Calu3 (cell line): ENCODE results near the gene IL19. TPM values are rescaled to one million over a fixed set of nuclear protein-coding genes. Genes with fewer than 3 reads are reported as not detected.
A peak's percentile ranks its signal among the peaks of the same experiment; 100 is the strongest.

Source experiments
- Bru-seq: library from RNA; stranded (reverse); fragments of 400-500 nt; gene quantifications from one replicate; lab custom pipeline; 2021; lab: Mats Ljungman, UMichigan
- BruChase-seq, 2 experiments: library from RNA; stranded (reverse); fragments of 400-500 nt; gene quantifications; one replicate each; lab custom pipeline; 2021; lab: Mats Ljungman, UMichigan
- BruUV-seq: library from RNA; stranded (reverse); fragments of 400-500 nt; replicated peaks from 2 replicates; lab custom pipeline; 2021; lab: Mats Ljungman, UMichigan
- CTCF ChIA-PET: fragments of 300-600 bp; sonication (Branson Sonifier 250); formaldehyde crosslinking; loops from one replicate; lab custom pipeline; 2022; ENCODE audit warnings: antibody characterized with exemption; lab: Charles Lee
- DNase-seq: peaks from one replicate; pipeline ENCODE4 v3.0.0; 2022
- H3K27ac Mint-ChIP-seq: one replicate; pipeline ENCODE4 v1.8.0; 2022; ENCODE audit warnings: mixed read lengths; ENCODE audit not compliant: unreplicated experiment
- H3K27me3 Mint-ChIP-seq: one replicate; pipeline ENCODE4 v1.8.0; 2022; ENCODE audit warnings: mixed read lengths; ENCODE audit not compliant: unreplicated experiment
- H3K36me3 Mint-ChIP-seq: one replicate; pipeline ENCODE4 v1.8.0; 2022; ENCODE audit warnings: mild to moderate bottlenecking, moderate library complexity, mixed read lengths; ENCODE audit not compliant: insufficient read depth, unreplicated experiment
- H3K4me1 Mint-ChIP-seq: one replicate; pipeline ENCODE4 v1.8.0; 2022; ENCODE audit warnings: mild to moderate bottlenecking, low read depth, mixed read lengths; ENCODE audit not compliant: unreplicated experiment
- H3K4me3 Mint-ChIP-seq: one replicate; pipeline ENCODE4 v1.8.0; 2022; ENCODE audit warnings: mild to moderate bottlenecking, low read depth, moderate library complexity, mixed read lengths; ENCODE audit not compliant: unreplicated experiment
- H3K9me3 Mint-ChIP-seq: one replicate; pipeline ENCODE4 v1.8.0; 2022; ENCODE audit warnings: low read depth, mixed read lengths; ENCODE audit not compliant: unreplicated experiment
- intact Hi-C: fragments of 100-400 bp; cut with micrococcal nuclease; formaldehyde crosslinking; loops from one replicate; pipeline ENCODE4 v1.10.0; 2022; ENCODE audit not compliant: unreplicated experiment
- long read RNA-seq: library from polyadenylated mRNA; stranded (forward); transcript quantifications from one replicate; pipeline ENCODE4 v2.0.0, GENCODE V29; 2022
- total RNA-seq: library from RNA; stranded (reverse); gene quantifications from 2 replicates; pipeline ENCODE4 v1.2.3, GENCODE V29; 2022
- TF ChIP-seq, protein P1 (sequence below): fragments of 200-600 bp; IDR thresholded peaks from one replicate; pipeline ENCODE4 v1.8.0; 2022; ENCODE audit warnings: antibody characterized with exemption; ENCODE audit not compliant: unreplicated experiment

IL19 gene, protein sequence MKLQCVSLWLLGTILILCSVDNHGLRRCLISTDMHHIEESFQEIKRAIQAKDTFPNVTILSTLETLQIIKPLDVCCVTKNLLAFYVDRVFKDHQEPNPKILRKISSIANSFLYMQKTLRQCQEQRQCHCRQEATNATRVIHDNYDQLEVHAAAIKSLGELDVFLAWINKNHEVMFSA
- total RNA-seq (not detected in 2 replicates), Bru-seq, nascent RNA (percentile 6 among the genes with signal in this experiment), BruChase-seq, experiment 1, labeled RNA remaining after a 6-hour chase (percentile 11 among the genes with signal in this experiment), BruChase-seq, experiment 2, labeled RNA remaining after a 2-hour chase (percentile 6 among the genes with signal in this experiment)
- long read RNA-seq, result 0 reads

DNA sequence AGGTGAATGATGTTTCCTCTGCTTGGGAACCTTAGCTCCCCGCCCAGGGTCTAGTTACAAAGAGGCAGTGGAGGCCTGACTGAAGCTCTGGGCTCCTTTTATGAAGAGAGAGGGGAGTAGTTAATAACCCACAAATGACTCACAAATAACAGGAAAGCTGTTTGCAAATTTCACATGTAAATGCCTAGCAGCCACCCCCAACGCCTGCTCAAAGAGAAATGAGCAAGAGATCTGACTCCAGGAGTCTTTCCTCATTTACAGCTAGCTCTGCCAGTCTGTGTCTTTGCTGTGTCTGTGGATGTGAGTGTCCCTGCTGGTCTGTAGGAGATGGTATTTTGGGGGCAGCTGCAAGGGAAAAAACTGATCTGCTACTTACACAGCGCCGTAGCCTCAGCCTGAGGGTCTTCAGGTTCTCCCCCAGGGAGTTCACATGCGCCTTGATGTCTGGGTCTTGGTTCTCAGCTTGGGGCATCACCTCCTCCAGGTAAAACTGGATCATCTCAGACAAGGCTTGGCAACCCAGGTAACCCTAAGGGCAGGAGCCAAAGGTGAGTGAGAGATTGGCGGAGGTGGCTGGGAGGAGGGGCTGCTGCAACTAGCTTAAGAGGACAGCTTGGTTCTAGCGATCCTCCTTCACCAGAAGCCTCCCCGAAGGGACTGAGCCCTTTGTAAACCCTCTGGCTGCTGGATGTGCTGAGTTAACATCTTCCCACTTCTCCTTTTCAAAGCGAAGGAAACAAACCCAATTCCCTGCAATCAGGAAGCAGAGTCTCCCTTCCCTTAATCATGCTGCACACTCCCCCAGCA, at the start of gene IL19:
IL19 (plus strand) TSS at position 243 of the 807 bp plus-strand sequence. CDS start 65,890 bp downstream, outside the sequence.
- intact Hi-C loops, result no loop called here
- Mint-ChIP-seq H3K27ac (no peak within 1 kb of the TSS), H3K9me3 (no peaks in the 10 kb centered on the region), H3K36me3 (no peaks in the 10 kb centered on the region), H3K27me3 (peaks cover 69% of the 10 kb centered on the region), H3K4me1 (peaks cover 9% of the 10 kb centered on the region), H3K4me3 (no peak within 1 kb of the TSS)
- CTCF ChIA-PET, result interaction anchor here (0.8 to 1.2 kb wide), 2 partner anchors 142 kb away, joined by 3 read pairs; no protein-coding TSS in a partner anchor
- TF ChIP-seq, protein P1, sequence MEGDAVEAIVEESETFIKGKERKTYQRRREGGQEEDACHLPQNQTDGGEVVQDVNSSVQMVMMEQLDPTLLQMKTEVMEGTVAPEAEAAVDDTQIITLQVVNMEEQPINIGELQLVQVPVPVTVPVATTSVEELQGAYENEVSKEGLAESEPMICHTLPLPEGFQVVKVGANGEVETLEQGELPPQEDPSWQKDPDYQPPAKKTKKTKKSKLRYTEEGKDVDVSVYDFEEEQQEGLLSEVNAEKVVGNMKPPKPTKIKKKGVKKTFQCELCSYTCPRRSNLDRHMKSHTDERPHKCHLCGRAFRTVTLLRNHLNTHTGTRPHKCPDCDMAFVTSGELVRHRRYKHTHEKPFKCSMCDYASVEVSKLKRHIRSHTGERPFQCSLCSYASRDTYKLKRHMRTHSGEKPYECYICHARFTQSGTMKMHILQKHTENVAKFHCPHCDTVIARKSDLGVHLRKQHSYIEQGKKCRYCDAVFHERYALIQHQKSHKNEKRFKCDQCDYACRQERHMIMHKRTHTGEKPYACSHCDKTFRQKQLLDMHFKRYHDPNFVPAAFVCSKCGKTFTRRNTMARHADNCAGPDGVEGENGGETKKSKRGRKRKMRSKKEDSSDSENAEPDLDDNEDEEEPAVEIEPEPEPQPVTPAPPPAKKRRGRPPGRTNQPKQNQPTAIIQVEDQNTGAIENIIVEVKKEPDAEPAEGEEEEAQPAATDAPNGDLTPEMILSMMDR, result no peak
- DNase-seq, result peak; percentile 10
- BruUV-seq, result no TSS peak

DNA sequence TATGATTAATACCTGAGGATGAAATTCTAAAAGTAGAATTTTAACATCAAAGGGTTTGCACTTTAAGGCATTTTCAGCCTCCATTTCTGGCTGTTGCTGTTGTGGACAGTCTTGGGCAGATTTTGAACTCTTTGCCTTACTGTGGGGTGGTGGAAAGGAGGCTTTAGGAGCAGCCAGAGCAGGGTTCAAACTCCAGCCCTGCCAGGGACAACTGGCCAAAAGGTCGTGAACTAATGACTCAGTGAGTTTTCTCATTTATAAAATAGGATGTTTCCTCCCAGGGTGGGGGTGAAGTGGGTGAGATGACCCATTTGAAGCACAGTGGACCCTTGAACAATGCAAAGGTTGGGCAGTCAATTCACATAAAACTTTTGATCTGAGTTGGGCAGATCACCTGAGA, 49.1 kb upstream of the IL19 start:
- intact Hi-C loops, result loop anchor here (5.0 kb wide), 1 partner anchor 34 kb away; no protein-coding TSS in a partner anchor
- H3K27ac Mint-ChIP-seq, result no peak overlapping the region
- H3K4me1 Mint-ChIP-seq, result peaks cover 45% of the 10 kb centered on the region
- no peak overlapping the region for H3K4me3 Mint-ChIP-seq
- CTCF ChIA-PET, result no interaction called here
- H3K27me3 Mint-ChIP-seq, result no peaks in the 10 kb centered on the region
- peaks cover 10% of the 10 kb centered on the region for H3K36me3 Mint-ChIP-seq
- no peak for DNase-seq
- TF ChIP-seq, protein P1, result no peak
- no TSS peak for BruUV-seq
- no peaks in the 10 kb centered on the region for H3K9me3 Mint-ChIP-seq

DNA sequence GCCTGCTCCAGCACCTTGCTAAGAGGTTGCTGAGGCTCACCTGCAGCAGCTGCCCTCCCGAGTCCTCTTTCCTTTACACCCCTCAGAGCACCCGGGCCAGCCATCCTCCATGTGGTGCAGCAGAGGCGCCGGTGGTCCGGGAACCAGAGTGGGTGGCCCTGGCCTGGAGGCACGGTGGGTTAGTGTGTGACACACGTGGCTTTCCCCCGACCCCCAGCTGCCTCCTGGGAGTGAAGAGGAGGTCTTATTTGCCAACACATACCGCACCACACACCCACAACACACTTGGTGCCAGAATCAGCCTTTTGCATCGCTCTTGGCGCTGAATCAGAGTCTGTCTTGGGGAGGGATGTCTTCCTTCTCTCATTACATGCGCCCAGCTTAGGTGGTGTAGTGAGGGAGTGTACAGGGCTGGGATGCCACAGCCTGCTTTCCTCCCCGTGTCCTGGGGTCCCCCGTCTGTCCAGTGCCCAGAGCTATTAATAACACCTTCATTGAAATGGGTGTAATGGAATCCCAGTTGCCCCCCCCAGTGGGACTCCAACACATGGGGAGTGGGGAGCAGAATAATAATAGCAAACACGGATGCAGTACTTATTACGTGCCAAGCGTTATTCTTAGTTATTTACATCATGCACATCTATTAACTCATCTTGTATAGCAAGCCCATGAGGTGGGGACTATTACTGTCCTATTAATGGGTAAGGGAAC, 47.7 kb upstream of the IL19 start:
- no peak for DNase-seq
- peaks cover 10% of the 10 kb centered on the region for H3K36me3 Mint-ChIP-seq
- no peaks in the 10 kb centered on the region for H3K9me3 Mint-ChIP-seq
- H3K27me3 Mint-ChIP-seq, result no peaks in the 10 kb centered on the region
- no peak overlapping the region for H3K4me3 Mint-ChIP-seq
- intact Hi-C loops, result loop anchor here (5.0 kb wide), 1 partner anchor 36 kb away; no protein-coding TSS in a partner anchor
- H3K4me1 Mint-ChIP-seq, result peaks cover 46% of the 10 kb centered on the region
- TF ChIP-seq, protein P1, result no peak
- H3K27ac Mint-ChIP-seq, result no peak overlapping the region
- CTCF ChIA-PET, result interaction anchor here (0.6 to 1.4 kb wide), 7 partner anchors 8 to 259 kb away, joined by 3 to 4 read pairs (median 4); partner anchors contain the start of gene EIF2D
- no TSS peak for BruUV-seq

DNA sequence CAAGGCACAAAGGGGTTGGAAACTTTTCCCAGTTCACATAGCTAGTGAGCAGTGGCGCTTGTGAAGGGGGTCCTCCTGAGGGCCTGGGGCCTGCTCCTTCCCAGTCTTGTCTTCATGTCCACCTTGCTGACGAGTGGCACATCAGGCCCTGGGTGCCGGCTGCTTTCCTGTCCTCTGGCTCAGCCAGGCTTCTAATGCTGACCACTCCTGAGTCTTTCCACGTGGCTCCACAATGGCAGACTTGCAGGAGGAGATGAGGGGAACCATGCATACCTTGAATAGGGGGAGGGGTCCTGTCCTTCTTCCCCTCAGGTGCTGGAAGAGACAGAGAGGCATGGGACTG, 47.1 kb upstream of the IL19 start:
- BruUV-seq, result no TSS peak
- intact Hi-C loops, result loop anchor here (5.0 kb wide), 1 partner anchor 36 kb away; no protein-coding TSS in a partner anchor
- Mint-ChIP-seq H3K4me1 (peaks cover 46% of the 10 kb centered on the region), H3K9me3 (no peaks in the 10 kb centered on the region), H3K27ac (peak overlapping the region; percentile 38), H3K27me3 (no peaks in the 10 kb centered on the region), H3K36me3 (peaks cover 12% of the 10 kb centered on the region), H3K4me3 (peak overlapping the region; percentile 36)
- CTCF ChIA-PET, result interaction anchor here (0.6 to 1.6 kb wide), 8 partner anchors 8 to 259 kb away, joined by 3 to 4 read pairs (median 4); partner anchors contain the start of gene EIF2D
- no peak for DNase-seq
- TF ChIP-seq, protein P1, result no peak
